Thoracic aorta (tissue), 2 donors: ENCODE measurements around the gene C9orf50. TPM values are rescaled to one million over a fixed set of nuclear protein-coding genes. Genes with fewer than 3 reads are reported as not detected.

Source experiments
- ATAC-seq: fragments of 150-250 bp; one replicate; pipeline ENCODE4 v1.8.0; 2017; ENCODE audit warnings: low read depth; ENCODE audit not compliant: insufficient number of reproducible peaks, low FRiP score
- DNase-seq: peaks from one replicate; pipeline ENCODE4 v3.0.0-alpha.2; 2020; ENCODE audit warnings: low spot score
- H3K27ac ChIP-seq, 2 donors: fragments of 200-600 bp; sonication (generic); 1 replicate in 1 of 2; 2 replicates in 1 of 2; pipeline ENCODE4 v1.5.1; 2016; ENCODE audit warnings: mild to moderate bottlenecking in 2 of 2, moderate library complexity in 2 of 2
- H3K27me3 ChIP-seq: fragments of 200-600 bp; sonication (generic); replicated peaks from 2 replicates; pipeline ENCODE4 v1.6.0; 2016; ENCODE audit warnings: mild to moderate bottlenecking; ENCODE audit not compliant: insufficient read depth
- H3K36me3 ChIP-seq: fragments of 200-600 bp; sonication (generic); one replicate; pipeline ENCODE4 v1.5.1; 2016
- H3K4me1 ChIP-seq, 2 donors: fragments of 200-600 bp; sonication (generic); 1 replicate in 1 of 2; 2 replicates in 1 of 2; pipeline versions ENCODE4 v1.5.1 to v1.6.0; 2016; ENCODE audit warnings: low read depth in 2 of 2, mild to moderate bottlenecking in 1 of 2; ENCODE audit not compliant: control insufficient read depth in 1 of 2
- H3K4me3 ChIP-seq: fragments of 200-600 bp; sonication (generic); 2 replicates; pipeline ENCODE4 v1.5.1; 2016; ENCODE audit warnings: mild to moderate bottlenecking
- H3K9me3 ChIP-seq: fragments of 200-600 bp; sonication (generic); 2 replicates; pipeline ENCODE4 v1.5.1; 2016
- CTCF ChIP-seq: fragments of 200-600 bp; sonication (generic); IDR thresholded peaks from one replicate; pipeline ENCODE4 v1.5.1; 2019; ENCODE audit warnings: antibody characterized with exemption
- total RNA-seq, 2 donors: library from RNA; depleted of rRNA; stranded (reverse); fragments of >200 nt; gene quantifications; one replicate each; pipeline versions ENCODE4 v1.1.0 to v1.2.3, GENCODE V29; 2016

Gene C9orf50
- total RNA-seq, 2 donors from 2014 or later, result not detected

GRCh38 chr9:129644365-129644764, 23.5 kb upstream of the C9orf50 start:
- no peak overlapping the region for H3K4me3 ChIP-seq
- TF ChIP-seq CTCF, result no peak
- DNase-seq (no peak), ATAC-seq (no peak)
- H3K4me1 ChIP-seq, result peaks cover 32 to 47% of the 10 kb centered on the region in 2 donors
- no peaks in the 10 kb centered on the region for H3K27me3 ChIP-seq
- H3K9me3 ChIP-seq, result no peaks in the 10 kb centered on the region
- no peak overlapping the region for H3K27ac ChIP-seq
- peaks cover 3% of the 10 kb centered on the region for H3K36me3 ChIP-seq

- DNase-seq, result no peak
- peaks cover 27 to 45% of the 10 kb centered on the region in 2 donors for H3K4me1 ChIP-seq
- ATAC-seq, result no peak
- H3K27me3 ChIP-seq, result no peaks in the 10 kb centered on the region
- no peak for TF ChIP-seq CTCF
- H3K4me3 ChIP-seq, result no peak overlapping the region
- no peak overlapping the region for H3K27ac ChIP-seq
- no peaks in the 10 kb centered on the region for H3K9me3 ChIP-seq
- peaks cover 9% of the 10 kb centered on the region for H3K36me3 ChIP-seq
These were observed 22.8 kb upstream of the C9orf50 start for GRCh38 chr9:129643706-129644105.

DNA sequence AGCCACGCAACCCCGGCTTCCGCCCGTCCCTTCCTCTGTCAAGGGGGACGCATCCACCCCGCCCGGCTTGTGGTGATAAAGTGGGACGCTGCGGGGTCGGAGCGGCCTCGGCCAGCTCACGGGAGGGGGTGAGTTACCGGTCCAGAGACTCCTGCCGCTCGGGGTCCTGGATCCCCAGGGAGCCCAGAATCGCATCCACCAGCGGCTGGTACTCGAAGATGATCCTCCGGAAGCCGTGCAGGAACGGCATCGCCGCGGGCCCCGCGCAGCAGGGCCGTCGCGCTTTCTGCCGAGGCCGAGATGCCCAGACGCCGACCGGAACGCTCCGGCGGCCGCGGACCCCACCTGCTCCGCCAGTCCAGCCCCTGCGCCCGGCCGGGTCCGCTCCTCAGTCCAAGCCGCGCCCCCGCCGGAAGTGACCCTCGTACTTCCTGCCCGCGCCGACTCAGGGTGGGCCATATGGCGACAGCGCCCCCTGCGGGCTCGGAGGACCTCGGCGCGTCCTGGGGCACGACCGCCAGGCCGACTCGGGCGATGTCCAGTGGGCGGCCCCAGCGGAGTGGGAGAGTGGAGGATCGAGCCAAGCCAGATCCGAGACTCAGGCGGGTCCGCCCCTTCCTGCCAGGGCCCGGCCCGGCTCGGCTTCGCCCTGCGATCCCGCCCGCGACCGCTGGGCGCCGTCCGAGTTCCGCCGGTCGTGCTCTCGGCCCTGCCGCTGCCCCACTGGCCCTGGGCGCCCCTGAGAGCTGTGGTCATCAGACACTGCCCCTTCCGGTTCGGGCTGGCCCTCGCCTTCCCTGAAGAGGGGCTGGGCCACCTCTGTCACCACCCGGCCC, 21.1 kb upstream of the C9orf50 start, which contains the start of gene ASB6:
TSS of gene ASB6 (minus strand) at position 402 of the 836 bp plus-strand sequence. CDS start at position 250, 152 bp downstream.
- peak within 1 kb of the TSS; percentile 88 to 90 for H3K27ac ChIP-seq
- H3K4me3 ChIP-seq, result peak within 1 kb of the TSS; percentile 84
- peak; percentile 87 for DNase-seq
- no peaks in the 10 kb centered on the region for H3K27me3 ChIP-seq
- peaks cover 26% of the 10 kb centered on the region for H3K36me3 ChIP-seq
- H3K9me3 ChIP-seq, result no peaks in the 10 kb centered on the region
- peak; percentile 87 for ATAC-seq
- peaks cover 22 to 31% of the 10 kb centered on the region in 2 donors for H3K4me1 ChIP-seq
- peak; percentile 100 for TF ChIP-seq CTCF

DNA sequence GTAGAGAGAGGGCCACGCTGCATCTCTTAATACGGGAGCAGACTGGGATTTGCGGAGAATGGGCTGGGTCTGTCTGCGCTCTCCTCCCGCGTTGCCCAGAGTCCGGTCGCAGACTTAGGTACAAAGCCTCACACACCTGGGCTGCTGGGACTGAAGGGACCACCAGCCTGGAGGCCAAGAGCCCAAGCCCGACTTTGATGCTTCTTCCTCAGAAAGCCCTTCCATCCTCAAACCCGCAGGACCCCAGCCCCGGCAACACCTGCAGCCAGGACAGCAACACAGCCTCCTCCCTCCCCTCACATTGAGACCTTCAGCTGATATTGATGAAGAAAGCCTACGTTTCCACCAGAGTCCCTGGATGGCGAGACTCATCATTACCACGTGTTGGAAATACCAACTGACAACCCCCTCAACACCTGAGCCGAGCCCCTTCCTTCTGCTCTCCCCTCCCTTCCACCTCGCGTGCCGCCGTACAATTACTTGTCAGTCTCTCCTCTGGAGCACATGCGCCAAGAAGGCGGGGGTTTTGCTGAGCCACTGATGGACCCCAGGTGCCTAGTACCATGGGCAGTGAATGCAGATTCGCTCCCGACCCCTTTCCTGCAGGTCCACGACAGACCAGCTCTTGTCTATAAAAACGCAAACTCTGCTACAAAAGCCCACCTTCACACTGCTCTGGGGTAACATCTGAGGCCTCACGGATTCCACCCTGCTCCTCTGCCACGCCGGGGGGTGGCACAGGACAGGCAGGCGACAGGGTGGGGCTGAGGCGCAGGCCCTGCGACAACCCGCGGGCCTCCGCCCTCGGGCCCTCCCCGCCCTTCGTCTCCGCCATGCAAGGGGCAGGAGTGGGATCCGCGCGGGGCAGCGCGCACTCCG, 20.2 kb upstream of the C9orf50 start:
- Histone ChIP-seq H3K27ac (peak overlapping the region; percentile 78 to 90), H3K36me3 (peaks cover 27% of the 10 kb centered on the region), H3K27me3 (no peaks in the 10 kb centered on the region), H3K4me3 (peak overlapping the region; percentile 84), H3K4me1 (peaks cover 22 to 31% of the 10 kb centered on the region in 2 donors), H3K9me3 (no peaks in the 10 kb centered on the region)
- ATAC-seq (no peak), DNase-seq (no peak)
- no peak for TF ChIP-seq CTCF
